NCI-H2227 (cell line): ENCODE measurements around the gene GYPC.
"Not testable (repeated sequence)": the region's sequence is repeated elsewhere in the genome, so short reads cannot be mapped to it uniquely, and the experiment has no call there.

Experiments
- DNase-seq: peaks from one replicate; lab custom pipeline; 2025; ENCODE audit not compliant: unreplicated experiment; lab: John Stamatoyannopoulos, UW

GYPC gene

GRCh38 chr2:126668254-126668653 lies 12.3 kb downstream of the GYPC start:
- DNase-seq: no peak

DNA sequence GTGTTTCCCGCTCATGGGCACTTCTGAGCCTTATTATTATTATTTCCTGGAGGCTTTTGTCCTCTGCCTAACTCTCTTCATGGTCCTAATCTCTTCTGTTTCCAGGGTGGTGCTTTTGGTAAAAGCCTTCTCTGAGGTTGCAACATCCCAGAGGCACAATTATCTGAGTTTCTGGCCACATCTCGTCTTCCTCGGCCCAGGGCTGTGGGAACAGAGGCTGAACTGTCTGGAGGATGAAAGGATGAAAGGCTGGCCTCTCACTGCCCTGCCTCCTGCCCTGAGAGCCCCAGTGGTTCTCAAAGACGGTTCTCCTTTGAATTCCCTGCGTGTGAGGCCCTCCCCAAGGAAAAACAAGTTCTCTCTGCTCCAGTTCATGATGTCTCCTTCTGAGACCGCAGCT lies 13.8 kb downstream of the GYPC start:
- DNase-seq: no peak

- DNase-seq: no peak
Measured at GRCh38 chr2:126671488-126671887, 15.5 kb downstream of the GYPC start.

GRCh38 chr2:126672980-126673605 lies 17.1 kb downstream of the GYPC start:
- no peak for DNase-seq

DNA sequence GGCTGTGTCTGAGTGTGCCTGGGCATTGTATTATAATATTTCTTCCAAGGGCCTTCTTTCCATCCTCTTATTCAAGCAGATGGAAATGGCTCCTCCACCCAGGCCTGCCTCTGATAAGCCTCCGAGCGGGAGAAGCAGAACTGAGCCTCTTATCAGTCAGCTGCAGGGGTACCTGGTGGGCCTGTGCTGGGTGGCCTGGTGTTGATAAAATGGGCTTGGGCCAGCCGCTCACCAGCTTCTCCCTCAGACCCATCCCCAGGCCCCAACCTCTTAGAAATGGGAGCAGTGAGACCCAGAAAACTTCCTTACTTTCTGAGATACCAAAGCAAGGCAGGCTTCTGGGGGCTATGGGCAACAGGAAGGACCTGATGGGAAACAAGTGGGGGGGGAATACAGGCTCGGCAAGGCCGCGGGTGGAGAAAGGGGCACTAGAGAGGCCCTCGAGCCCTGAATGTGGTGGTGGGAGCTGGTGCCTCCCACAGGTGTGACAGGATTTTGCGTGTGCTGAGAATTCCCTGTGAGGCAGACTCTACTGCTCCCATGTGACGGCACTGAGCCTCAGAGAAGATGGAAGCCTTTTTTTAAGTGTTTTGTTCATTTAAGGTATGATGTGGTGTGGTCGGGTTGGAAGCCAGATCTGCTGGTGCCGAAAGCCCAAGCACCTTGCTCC lies 18.3 kb downstream of the GYPC start:
- no peak for DNase-seq

DNA sequence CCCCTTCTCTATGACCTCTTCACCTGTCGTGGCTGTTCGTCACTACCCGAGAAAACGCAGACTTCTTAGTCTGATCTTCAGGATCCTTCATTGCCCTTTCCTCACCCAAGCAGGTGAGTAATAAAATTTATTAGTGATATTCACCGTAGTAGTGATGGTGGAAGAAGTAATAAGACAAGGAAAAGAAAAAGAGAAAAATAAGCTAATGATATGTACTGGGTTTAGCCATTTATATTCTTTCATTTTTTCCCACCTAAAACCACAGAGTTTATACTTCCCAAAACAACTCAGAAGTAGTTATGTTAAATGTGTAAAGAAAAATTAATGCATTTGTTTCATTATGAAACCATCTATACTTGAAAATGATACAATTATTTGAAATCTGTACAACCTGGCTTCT lies 19.7 kb downstream of the GYPC start:
- DNase-seq: no peak

DNA sequence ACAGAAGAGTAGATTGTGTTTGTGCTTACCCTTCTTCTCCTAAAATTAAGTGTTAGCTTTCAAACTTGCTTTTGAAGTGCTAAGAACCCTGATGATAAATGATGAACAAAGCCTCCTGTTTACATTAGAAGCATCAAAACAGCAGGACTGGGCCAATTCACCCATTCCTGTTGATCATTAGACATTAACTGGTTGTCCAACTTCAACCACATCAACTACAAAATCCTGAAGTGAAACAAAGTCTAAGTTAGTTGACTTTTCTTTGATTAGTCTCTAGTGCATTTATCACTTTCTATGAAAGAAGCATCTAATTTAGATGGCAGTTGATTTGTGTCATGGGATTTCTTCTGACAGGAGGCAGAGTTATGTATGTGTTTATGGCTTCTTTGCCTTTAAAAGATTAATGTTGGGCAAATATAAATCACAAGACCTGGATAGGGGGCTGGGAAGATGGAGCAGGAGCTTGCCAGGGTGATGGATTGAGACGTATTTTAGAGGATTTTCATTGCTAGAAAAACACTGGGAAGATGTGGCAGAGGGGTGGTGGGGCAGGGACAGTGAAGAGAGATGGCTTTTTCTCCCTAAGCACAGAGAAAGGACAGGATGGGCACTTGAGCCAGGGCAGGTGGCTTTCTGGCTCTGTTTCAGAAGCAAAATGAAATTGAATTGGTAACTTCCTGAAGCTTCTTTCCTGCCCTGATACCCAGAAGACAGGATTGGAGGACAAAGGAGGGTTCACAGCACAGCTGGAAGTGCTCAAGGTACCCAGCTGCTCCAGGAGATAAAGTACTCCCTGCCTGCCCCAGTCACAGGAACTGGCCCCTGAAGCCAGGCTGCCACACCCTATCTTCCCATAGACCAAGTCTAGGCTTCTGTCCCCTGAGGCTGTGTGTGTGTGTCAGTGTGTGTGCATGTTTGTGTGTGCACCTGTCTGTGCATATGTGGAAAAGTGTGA lies 20.5 kb downstream of the GYPC start:
- no peak for DNase-seq

GRCh38 chr2:126677176-126677538 lies 21.2 kb downstream of the GYPC start:
- DNase-seq: no peak

DNA sequence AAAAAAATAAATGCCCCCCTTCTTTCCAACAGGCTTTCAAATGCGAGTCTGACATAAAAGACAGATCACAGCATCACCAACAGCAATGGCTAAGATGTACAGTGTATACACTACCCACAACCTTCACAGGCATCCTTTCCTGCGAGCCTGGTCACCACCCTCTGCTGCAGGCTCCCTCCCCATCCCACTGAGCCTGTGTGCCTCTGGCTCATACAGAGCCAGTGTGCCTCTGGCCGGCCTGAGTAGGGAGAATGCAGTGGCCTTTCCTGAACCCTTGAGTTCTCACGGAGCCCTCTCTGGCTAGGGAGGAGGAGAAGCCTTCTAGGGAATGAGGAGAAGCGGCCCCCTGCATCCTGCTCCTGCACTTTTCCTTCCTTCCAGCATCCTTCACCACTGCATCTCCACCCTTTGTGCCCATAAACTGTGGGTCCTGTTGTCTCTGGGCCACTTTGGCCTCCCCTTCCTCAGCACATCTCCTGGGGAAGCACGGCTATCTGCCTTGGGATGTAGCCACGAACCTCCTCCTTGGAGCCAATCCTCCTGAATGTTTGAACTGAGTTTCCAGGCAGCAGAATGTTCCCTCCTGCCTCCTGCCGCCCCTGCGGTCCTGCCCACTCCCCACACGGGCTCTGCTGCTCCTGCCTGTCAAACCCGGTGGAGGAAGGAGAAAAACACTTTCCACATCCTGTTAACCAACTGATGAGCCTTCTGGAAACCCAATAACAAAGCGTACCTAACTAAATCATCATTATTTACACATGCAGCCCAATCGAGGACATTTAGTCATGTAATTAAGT lies 22.5 kb downstream of the GYPC start:
- DNase-seq: no peak

GRCh38 chr2:126679094-126679713 lies 23.2 kb downstream of the GYPC start:
- no peak for DNase-seq

- DNase-seq: no peak
Measured at GRCh38 chr2:126681505-126681904, 25.5 kb downstream of the GYPC start.

DNA sequence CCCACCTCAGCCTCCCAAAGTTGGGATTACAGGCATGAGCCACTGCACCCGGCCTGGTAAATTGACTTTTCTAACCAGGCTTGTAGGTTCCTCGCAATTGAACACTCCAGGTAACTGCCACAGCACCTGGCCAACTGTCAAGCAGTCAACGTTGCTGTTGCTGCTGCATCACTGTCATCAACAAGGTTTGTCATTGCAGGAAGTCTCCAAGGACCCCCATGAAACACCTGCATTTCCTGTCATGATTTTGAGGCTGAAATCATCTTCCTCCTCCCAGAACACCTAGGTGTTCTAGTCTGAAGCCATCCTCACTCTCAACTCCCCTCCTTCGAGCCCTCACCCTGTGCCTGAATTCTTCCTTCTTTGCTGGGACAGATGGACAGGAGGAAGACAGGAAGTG lies 29.7 kb downstream of the GYPC start:
- no peak for DNase-seq

DNA sequence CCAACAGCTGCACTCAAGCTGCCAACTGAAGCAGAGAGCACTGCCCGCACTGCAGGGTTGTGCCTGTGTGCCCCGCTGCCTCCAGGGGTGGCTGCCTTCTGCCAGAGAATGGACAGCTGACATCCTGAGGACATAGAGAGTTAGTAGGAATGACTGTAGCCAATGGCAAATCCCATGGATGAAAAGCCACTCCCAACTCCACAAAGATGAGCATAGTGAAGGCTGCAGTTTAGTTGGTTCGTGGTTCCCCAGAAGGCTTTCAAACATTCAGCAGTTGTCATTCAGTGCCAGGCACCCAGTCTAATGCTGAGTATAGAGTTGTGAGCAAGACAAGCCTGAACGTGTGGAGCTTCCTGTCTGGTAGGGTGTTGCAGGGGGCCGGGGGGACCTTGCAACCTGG lies 30.3 kb downstream of the GYPC start:
- DNase-seq: no peak

DNA sequence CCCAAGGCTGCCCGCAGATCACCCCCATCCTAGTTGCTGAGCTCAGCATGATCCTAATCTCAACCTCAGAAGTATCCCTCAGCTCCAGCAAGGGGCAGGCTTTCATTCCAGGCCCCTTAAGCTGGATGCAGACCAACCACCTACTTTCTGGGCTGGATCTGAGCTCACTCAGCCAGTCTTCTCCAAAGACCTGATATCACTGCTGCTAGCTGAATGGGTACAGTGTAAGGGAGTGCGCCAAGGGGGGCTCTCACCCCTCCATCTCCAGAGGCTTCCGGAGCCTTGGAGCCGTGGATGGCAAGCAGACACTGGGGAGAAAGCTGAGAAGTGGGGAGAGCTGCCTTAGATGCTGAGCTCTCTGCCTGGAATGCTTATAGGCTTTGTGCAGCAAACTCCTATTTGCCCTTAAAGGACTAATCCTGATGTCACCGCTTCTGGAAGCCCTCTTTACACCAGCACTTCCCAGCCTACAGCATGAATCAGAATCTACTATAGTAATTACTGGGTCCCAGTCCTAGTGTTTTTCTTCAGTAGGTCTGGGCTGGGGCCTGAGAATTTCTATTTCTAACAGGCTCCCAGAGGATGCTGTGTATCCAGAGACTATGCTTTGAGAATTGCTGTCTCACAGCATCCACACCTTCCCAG lies 31.0 kb downstream of the GYPC start:
- DNase-seq: no peak

- no peak for DNase-seq
Measured at GRCh38 chr2:126687503-126687902, 31.5 kb downstream of the GYPC start.

GRCh38 chr2:126688594-126688993 lies 32.6 kb downstream of the GYPC start:
- peak; percentile 25 for DNase-seq

- peak; percentile 55 for DNase-seq
Measured at GRCh38 chr2:126692241-126692640, 36.3 kb downstream of the GYPC start.

DNA sequence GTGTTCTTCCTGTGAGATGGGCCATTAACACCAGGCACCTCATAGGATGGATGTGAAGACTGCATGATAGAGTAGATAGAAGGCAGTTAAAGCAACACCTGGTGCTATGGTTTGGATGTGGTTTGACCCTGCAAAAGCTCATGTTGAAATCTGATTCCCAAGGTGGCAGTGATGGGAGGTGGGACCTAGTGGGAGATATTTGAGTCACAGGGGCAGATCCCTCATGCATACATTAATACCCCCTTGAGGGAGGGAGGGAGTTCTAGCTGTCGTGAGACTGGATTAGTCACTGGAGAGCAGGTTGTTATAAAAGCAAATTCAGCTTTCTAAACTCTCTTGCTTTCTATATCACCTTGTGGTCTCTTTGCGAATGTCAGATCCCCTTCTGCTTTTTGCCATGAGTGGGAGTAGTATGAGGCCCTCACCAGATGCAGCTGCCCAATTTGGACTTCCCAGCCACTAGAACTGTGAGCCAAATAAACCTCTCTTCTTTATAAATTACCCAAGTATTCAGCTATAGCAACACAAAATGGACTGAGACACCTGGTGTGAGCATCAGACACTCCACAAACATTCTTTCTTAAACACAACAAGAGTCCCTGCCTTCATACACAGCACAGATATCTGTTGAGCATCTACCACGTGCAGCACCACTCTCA lies 37.1 kb downstream of the GYPC start:
- not testable (repeated sequence) for DNase-seq

GRCh38 chr2:126696644-126697520 lies 40.9 kb downstream of the GYPC start:
- DNase-seq: no peak
